Loucy (cell line): Measurements from ENCODE around the gene CCDC57.

Source experiments
- H2AFZ ChIP-seq: fragments of 200-600 bp; sonication (generic); 2 replicates; pipeline ENCODE4 v1.6.0; 2016; ENCODE audit warnings: antibody characterized with exemption, mild to moderate bottlenecking, low read length, moderate library complexity
- H3F3A ChIP-seq: fragments of 200-600 bp; 2 replicates; pipeline ENCODE4 v1.6.0; 2016; ENCODE audit warnings: antibody characterized with exemption, low read depth, mild to moderate bottlenecking
- H3K27me3 ChIP-seq: fragments of 200-600 bp; sonication (generic); 2 replicates; pipeline ENCODE4 v1.6.1; 2014; ENCODE audit warnings: low read length, mild to moderate bottlenecking; ENCODE audit not compliant: insufficient read depth, poor library complexity, severe bottlenecking
- H3K36me3 ChIP-seq: fragments of 200-600 bp; sonication (generic); 2 replicates; pipeline ENCODE4 v1.6.1; 2016; ENCODE audit warnings: low read length; ENCODE audit not compliant: insufficient read depth
- H3K4me1 ChIP-seq: fragments of 200-600 bp; sonication (generic); 2 replicates; pipeline ENCODE4 v1.5.1; 2014; ENCODE audit warnings: low read length, mild to moderate bottlenecking; ENCODE audit not compliant: insufficient read depth, poor library complexity, severe bottlenecking
- H3K4me2 ChIP-seq: fragments of 200-600 bp; sonication (generic); 2 replicates; pipeline ENCODE4 v1.6.0; 2014; ENCODE audit warnings: antibody characterized with exemption, low read length, low read depth, mild to moderate bottlenecking; ENCODE audit not compliant: poor library complexity, severe bottlenecking
- H3K4me3 ChIP-seq: fragments of 200-600 bp; sonication (generic); 2 replicates; pipeline ENCODE4 v1.5.1; 2014; ENCODE audit warnings: low read length, mild to moderate bottlenecking, mixed read lengths; ENCODE audit not compliant: poor library complexity, severe bottlenecking
- H3K79me2 ChIP-seq: fragments of 200-600 bp; sonication (generic); 2 replicates; pipeline ENCODE4 v1.6.1; 2014; ENCODE audit warnings: low read length; ENCODE audit not compliant: insufficient read depth
- H3K9ac ChIP-seq: fragments of 200-600 bp; sonication (generic); 2 replicates; pipeline ENCODE4 v1.6.0; 2014; ENCODE audit warnings: mild to moderate bottlenecking, low read depth, low read length, moderate library complexity; ENCODE audit not compliant: poor library complexity, severe bottlenecking
- H3K9me2 ChIP-seq: fragments of 200-600 bp; sonication (generic); replicated peaks from 2 replicates; pipeline ENCODE4 v1.6.1; 2016; ENCODE audit warnings: low read depth, low read length, mixed read lengths
- H3K9me3 ChIP-seq: fragments of 200-600 bp; sonication (generic); 2 replicates; pipeline ENCODE4 v1.6.1; 2014; ENCODE audit warnings: mild to moderate bottlenecking, antibody characterized with exemption, low read length, low read depth; ENCODE audit not compliant: insufficient read depth
- H4K20me1 ChIP-seq: fragments of 200-600 bp; sonication (generic); 2 replicates; pipeline ENCODE4 v1.6.0; 2014; ENCODE audit warnings: antibody characterized with exemption, low read length, mild to moderate bottlenecking; ENCODE audit not compliant: insufficient read depth, poor library complexity, severe bottlenecking
- EZH2phosphoT487 ChIP-seq: fragments of 200-600 bp; IDR thresholded peaks from 2 replicates; pipeline ENCODE4 v1.6.1; 2018; ENCODE audit warnings: antibody characterized with exemption, mild to moderate bottlenecking, moderate library complexity, borderline replicate concordance
- TF ChIP-seq, protein P1 (sequence below): fragments of 200-600 bp; sonication (generic); conservative IDR thresholded peaks from 2 replicates; pipeline ENCODE4 v1.5.1; 2014; ENCODE audit warnings: mild to moderate bottlenecking, antibody characterized with exemption, low read length

Gene CCDC57

DNA sequence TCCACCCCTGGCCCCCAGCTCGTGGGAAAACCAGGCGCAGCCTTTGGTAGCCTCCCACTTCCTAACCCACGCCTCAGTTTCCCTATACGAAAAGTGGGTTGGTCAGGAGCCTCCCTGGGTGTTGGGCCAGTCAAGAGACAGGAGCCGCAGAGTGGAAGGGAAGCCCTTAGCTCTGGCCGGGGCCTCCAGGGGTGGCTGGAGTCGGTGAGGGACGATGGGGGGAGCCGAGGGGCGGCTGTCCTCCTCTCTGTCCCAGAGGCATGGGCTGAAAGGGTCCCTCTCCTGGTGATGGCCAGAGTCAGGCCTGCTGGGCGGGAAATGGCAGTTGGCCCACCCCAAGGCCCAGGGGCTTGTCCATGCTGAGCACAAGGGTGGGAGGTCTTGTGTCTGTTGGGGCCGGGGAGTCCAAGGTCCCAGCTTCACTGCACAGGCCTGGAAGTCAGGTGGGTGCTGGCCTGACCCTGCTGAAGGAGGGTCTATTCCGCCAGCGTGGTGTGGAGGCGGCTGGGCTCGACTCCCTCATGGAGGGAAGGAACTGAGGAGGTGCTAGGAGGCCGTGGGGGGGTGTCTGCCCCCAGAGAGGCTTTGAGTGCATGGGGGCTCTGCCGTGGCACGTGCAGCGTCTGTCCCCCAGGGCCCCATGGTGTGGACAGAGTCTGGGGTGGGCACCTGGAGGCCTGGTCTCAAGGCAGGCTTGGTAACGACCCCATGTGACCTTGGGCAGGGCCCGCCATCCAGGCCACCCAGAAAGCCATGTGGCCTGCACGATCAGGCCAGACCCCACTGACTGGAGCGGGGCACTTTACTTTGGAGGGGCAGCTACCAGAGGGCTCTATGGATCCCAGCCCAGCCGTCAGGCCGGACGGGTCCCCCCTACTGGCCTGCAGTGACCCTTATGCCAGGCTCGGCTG, 17.3 kb upstream of the CCDC57 start:
- Histone ChIP-seq H3K27me3 (no peaks in the 10 kb centered on the region), H3K4me2 (peak overlapping the region; percentile 80), H3K79me2 (peaks cover 83% of the 10 kb centered on the region), H3K9me2 (no peaks in the 10 kb centered on the region), H3K4me1 (peaks cover 19% of the 10 kb centered on the region), H3K4me3 (peak overlapping the region; percentile 93), H3F3A (no peaks in the 10 kb centered on the region), H2AFZ (no peak overlapping the region), H3K36me3 (peaks cover 5% of the 10 kb centered on the region; the same call in 1 of the 2 replicates), H3K9ac (peak overlapping the region; percentile 98), H3K9me3 (no peaks in the 10 kb centered on the region), H4K20me1 (peaks cover 56% of the 10 kb centered on the region)
- TF ChIP-seq, protein P1, sequence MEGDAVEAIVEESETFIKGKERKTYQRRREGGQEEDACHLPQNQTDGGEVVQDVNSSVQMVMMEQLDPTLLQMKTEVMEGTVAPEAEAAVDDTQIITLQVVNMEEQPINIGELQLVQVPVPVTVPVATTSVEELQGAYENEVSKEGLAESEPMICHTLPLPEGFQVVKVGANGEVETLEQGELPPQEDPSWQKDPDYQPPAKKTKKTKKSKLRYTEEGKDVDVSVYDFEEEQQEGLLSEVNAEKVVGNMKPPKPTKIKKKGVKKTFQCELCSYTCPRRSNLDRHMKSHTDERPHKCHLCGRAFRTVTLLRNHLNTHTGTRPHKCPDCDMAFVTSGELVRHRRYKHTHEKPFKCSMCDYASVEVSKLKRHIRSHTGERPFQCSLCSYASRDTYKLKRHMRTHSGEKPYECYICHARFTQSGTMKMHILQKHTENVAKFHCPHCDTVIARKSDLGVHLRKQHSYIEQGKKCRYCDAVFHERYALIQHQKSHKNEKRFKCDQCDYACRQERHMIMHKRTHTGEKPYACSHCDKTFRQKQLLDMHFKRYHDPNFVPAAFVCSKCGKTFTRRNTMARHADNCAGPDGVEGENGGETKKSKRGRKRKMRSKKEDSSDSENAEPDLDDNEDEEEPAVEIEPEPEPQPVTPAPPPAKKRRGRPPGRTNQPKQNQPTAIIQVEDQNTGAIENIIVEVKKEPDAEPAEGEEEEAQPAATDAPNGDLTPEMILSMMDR = no peak
- no peak for TF ChIP-seq EZH2phosphoT487

DNA sequence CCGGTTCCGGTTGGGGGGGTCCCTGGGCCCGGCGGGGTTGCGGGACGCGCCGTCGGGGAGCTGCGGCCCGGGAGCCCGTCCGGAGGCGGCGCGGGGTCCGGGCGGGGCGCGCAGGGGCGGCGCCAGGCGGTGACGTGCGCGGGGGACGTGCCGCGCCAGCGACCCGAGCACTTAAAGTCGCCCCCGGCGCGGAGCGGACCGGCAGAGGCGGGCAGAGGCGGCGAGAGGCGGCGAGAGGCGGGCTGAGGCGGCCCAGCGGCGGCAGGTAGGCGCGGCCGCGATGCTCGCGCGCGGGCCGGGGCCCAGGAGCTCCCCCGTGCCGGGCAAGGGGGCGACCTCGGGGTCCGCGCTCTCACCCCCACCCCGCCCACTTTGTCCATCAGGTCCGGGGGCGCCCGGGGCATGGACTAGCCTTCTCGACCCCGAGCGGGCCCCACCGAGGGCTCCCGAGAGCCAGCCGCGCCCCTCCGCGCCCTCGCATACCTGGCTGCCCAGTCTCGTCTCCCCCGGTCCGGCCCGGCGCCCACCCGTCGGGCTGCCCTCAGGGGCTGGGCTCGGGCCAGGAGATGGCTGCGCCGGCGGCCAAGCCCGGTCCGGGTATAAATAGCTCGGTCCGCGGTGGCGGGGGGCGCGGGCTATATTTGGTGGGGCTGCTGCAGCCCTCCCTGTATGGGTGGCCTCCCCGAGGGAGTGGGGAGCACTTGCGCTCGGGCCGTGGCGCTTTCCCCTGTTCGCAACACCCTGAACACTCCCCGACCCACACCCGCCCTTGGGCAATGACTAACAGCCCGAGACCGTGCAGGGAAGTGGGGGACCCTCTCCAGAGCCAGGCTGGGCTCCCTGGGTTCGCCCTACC, 16.4 kb upstream of the CCDC57 start, which contains the start of gene SLC16A3:
Gene SLC16A3 (plus strand): TSS at position 201 of the 856 bp plus-strand sequence. CDS start 6,967 bp downstream, outside the sequence.
- H3K27me3 ChIP-seq = no peaks in the 10 kb centered on the region
- H3K9ac ChIP-seq = peak within 1 kb of the TSS; percentile 99
- no peaks in the 10 kb centered on the region for H3K9me2 ChIP-seq
- peaks cover 19% of the 10 kb centered on the region for H3K4me1 ChIP-seq
- no peaks in the 10 kb centered on the region; the same call in 1 of the 2 replicates for H3K36me3 ChIP-seq
- peak within 1 kb of the TSS; percentile 93 for H3K4me3 ChIP-seq
- peaks cover 47% of the 10 kb centered on the region for H4K20me1 ChIP-seq
- peak within 1 kb of the TSS; percentile 63; the same call in 1 of the 2 replicates for H2AFZ ChIP-seq
- H3F3A ChIP-seq = no peaks in the 10 kb centered on the region
- H3K4me2 ChIP-seq = peak within 1 kb of the TSS; percentile 89
- H3K9me3 ChIP-seq = no peaks in the 10 kb centered on the region
- TF ChIP-seq, protein P1 = no peak
- no peak for TF ChIP-seq EZH2phosphoT487
- peaks cover 75% of the 10 kb centered on the region for H3K79me2 ChIP-seq

DNA sequence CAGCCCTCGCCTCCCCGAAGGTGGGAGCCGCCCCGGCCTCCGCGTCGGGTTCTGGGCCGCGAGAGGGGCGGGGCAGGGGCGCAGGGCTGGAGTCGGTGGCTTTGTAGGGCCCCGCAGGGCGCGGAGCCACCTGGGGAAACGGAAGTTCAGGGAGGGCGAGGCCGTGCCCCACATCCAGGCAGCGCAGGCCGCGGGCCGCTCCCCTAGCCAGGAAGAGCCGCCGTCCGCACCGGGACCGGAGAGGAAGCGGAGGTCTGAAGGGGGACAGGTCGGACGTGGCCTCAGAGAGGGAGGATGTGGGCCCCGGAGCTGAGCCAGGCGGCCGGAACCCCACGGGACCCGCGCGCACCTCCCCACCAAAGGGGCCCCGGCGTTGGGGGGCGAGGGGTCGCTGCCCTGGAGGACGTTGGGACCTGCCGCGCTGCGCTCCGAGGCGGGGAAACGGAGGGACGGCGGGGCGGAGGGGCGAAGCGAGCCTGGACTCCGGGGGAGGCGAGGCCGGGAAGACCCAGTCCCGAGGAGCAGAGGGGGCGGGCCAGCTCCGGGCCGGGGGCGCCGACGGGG, 15.7 kb upstream of the CCDC57 start:
- Histone ChIP-seq H3K79me2 (peaks cover 67% of the 10 kb centered on the region), H3K9me2 (no peaks in the 10 kb centered on the region), H3K4me1 (peaks cover 17% of the 10 kb centered on the region), H4K20me1 (peaks cover 41% of the 10 kb centered on the region), H3K36me3 (no peaks in the 10 kb centered on the region), H3F3A (no peaks in the 10 kb centered on the region), H2AFZ (peak overlapping the region; percentile 63; the same call in 1 of the 2 replicates), H3K4me2 (peak overlapping the region; percentile 89), H3K27me3 (no peaks in the 10 kb centered on the region), H3K9me3 (no peaks in the 10 kb centered on the region), H3K9ac (peak overlapping the region; percentile 99), H3K4me3 (peak overlapping the region; percentile 93)
- TF ChIP-seq, protein P1 = no peak
- TF ChIP-seq EZH2phosphoT487 = no peak
